Measurements from ENCODE around the gene PHACTR3.

Gene PHACTR3

GRCh38 chr20:59623133-59623532, 18.8 kb downstream of the PHACTR3 start:
- no peak for DNase-seq

GRCh38 chr20:59623583-59623982, 19.2 kb downstream of the PHACTR3 start:
- no peak for DNase-seq

- no peak for DNase-seq
Observed at GRCh38 chr20:59624401-59624800, 20.1 kb downstream of the PHACTR3 start.

GRCh38 chr20:59625214-59625922, 21.0 kb downstream of the PHACTR3 start:
- no peak for DNase-seq

- DNase-seq: no peak
Observed at GRCh38 chr20:59627298-59627697, 23.0 kb downstream of the PHACTR3 start.

GRCh38 chr20:59628171-59628570, 23.8 kb downstream of the PHACTR3 start:
- no peak for DNase-seq

- DNase-seq: no peak
Observed at GRCh38 chr20:59629141-59630045, 25.1 kb downstream of the PHACTR3 start.

- no peak for DNase-seq
Observed at GRCh38 chr20:59630526-59630925, 26.2 kb downstream of the PHACTR3 start.

GRCh38 chr20:59631751-59632540, 27.6 kb downstream of the PHACTR3 start:
- no peak for DNase-seq

- DNase-seq: no peak
Observed at GRCh38 chr20:59632541-59633113, 28.3 kb downstream of the PHACTR3 start.

- no peak for DNase-seq
Observed at GRCh38 chr20:59633656-59634251, 29.4 kb downstream of the PHACTR3 start.

- DNase-seq: no peak
Observed at GRCh38 chr20:59634435-59635005, 30.2 kb downstream of the PHACTR3 start.

- no peak for DNase-seq
Observed at GRCh38 chr20:59636766-59637370, 32.5 kb downstream of the PHACTR3 start.

- no peak for DNase-seq
Observed at GRCh38 chr20:59640267-59640666, 35.9 kb downstream of the PHACTR3 start.

- DNase-seq: no peak
Observed at GRCh38 chr20:59643615-59644061, 39.3 kb downstream of the PHACTR3 start.

- no peak for DNase-seq
Observed at GRCh38 chr20:59644371-59644939, 40.1 kb downstream of the PHACTR3 start.

GRCh38 chr20:59645271-59645670, 40.9 kb downstream of the PHACTR3 start:
- no peak for DNase-seq

- no peak for DNase-seq
Observed at GRCh38 chr20:59645761-59646171, 41.4 kb downstream of the PHACTR3 start.

GRCh38 chr20:59646487-59646886, 42.1 kb downstream of the PHACTR3 start:
- no peak for DNase-seq

GRCh38 chr20:59647271-59647670, 42.9 kb downstream of the PHACTR3 start:
- no peak for DNase-seq

- no peak for DNase-seq
Observed at GRCh38 chr20:59648466-59649070, 44.2 kb downstream of the PHACTR3 start.
